Measurements from ENCODE around the gene ALDH1A2.

GRCh38 chr15:58052334-58052733 lies 13.2 kb downstream of the ALDH1A2 start:
- TF ChIP-seq MXI1 (conservative IDR thresholded peaks at IDR 0.05; ENCODE audit: poor library complexity, severe bottlenecking) (no peak), TAF1 (IDR thresholded peaks at IDR 0.05; ENCODE audit: low read depth) (no peak), REST (IDR thresholded peaks at IDR 0.05; ENCODE audit: borderline replicate concordance) (no peak), CTCF (IDR thresholded peaks at IDR 0.05; ENCODE audit: poor library complexity, severe bottlenecking) (no peak), POLR2AphosphoS5 (IDR thresholded peaks at IDR 0.05) (no peak), RAD21 (conservative IDR thresholded peaks at IDR 0.05) (no peak), EZH2 (IDR thresholded peaks at IDR 0.05; ENCODE audit: borderline replicate concordance, insufficient read depth, low read length, poor library complexity, severe bottlenecking) (no peak), SMC3 (conservative IDR thresholded peaks at IDR 0.05; ENCODE audit: poor library complexity) (no peak), EP300 (conservative IDR thresholded peaks at IDR 0.05; ENCODE audit: poor library complexity, severe bottlenecking) (no peak)

Data from neural cell (in vitro differentiated cells).